ENCODE measurements around the gene GAPT.
"Not testable (repeated sequence)": the region's sequence is repeated elsewhere in the genome, so short reads cannot be mapped to it uniquely, and the experiment has no call there.

GAPT gene

GRCh38 chr5:58505971-58506640 is 14.9 kb downstream of the GAPT start:
- no peak for DNase-seq

- no peak for DNase-seq
These were observed 16.5 kb downstream of the GAPT start for GRCh38 chr5:58507715-58508114.

- DNase-seq, result no peak
These were observed 26.0 kb downstream of the GAPT start for GRCh38 chr5:58517198-58517597.

DNA sequence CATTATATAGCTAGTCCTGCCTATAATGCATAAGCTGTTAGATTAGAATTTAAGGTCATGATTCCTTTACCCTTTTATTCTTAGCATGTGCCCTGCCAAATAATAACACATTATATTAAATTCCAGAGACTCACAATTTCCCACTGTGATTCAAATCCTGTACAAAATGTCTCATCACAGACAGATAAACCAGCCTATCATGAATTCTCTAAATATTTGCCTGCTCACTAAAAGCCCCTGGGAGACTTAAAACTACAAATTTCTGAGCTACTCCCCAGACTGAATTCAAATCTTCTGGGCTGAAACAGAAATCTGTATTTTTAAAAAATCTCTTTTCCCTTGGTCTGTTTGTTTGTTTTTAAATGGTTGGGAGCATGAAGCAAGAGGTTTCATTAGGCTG is 32.7 kb downstream of the GAPT start:
- no peak for DNase-seq

GRCh38 chr5:58524571-58524970 is 33.3 kb downstream of the GAPT start:
- DNase-seq, result no peak

- no peak for DNase-seq
These were observed 39.8 kb downstream of the GAPT start for GRCh38 chr5:58530942-58531490.

GRCh38 chr5:58541935-58542334 is 50.7 kb downstream of the GAPT start:
- not testable (repeated sequence) for DNase-seq

- no peak for DNase-seq
These were observed 51.5 kb downstream of the GAPT start for GRCh38 chr5:58542709-58543108.

- no peak for DNase-seq
These were observed 52.5 kb downstream of the GAPT start for GRCh38 chr5:58543723-58544122.

- no peak for DNase-seq
These were observed 53.0 kb downstream of the GAPT start for GRCh38 chr5:58544195-58544594.

- no peak for DNase-seq
These were observed 53.7 kb downstream of the GAPT start for GRCh38 chr5:58544926-58545325.

- DNase-seq, result no peak
These were observed 54.7 kb downstream of the GAPT start for GRCh38 chr5:58545912-58546311.
